HepG2 (cell line): ENCODE measurements around the gene ZFAND2B. TPM values are rescaled to one million over a fixed set of nuclear protein-coding genes. Genes with fewer than 3 reads are reported as not detected.
A peak's percentile ranks its signal among the peaks of the same experiment; 100 is the strongest.

Experiments used
- ATAC-seq: fragments of 200-7000 bp; cut with Tn5 transposase; 3 replicates; pipeline ENCODE4 v1.9.1; 2020; ENCODE audit warnings: mild to moderate bottlenecking, moderate library complexity
- BruUV-seq: library from RNA; stranded (reverse); fragments of 400-500 nt; replicated peaks from 2 replicates; lab custom pipeline; 2021; lab: Mats Ljungman, UMichigan
- CTCF ChIA-PET: fragments of 300-600 bp; formaldehyde crosslinking; extraction: SDS; loops from one replicate; lab custom pipeline; 2021; ENCODE audit warnings: low total read pairs, inconsistent platforms, low intra/inter-chr PET ratio; lab: Yijun Ruan, JAX
- POLR2A ChIA-PET: fragments of 350-600 bp; sonication (Branson Sonifier 250); formaldehyde crosslinking; loops from one replicate; lab custom pipeline; 2020; ENCODE audit warnings: antibody characterized with exemption, inconsistent platforms; lab: Yijun Ruan, JAX
- DNase-seq: peaks from one replicate; pipeline ENCODE4 v3.0.0-alpha.2; 2015; ENCODE audit warnings: low spot score
- FAIRE-seq: peaks from 3 replicates; lab custom pipeline; 2011; peaks lifted over from hg19 to GRCh38; lab: Jason Lieb, UNC
- H2AFZ ChIP-seq: one replicate; pipeline ENCODE4 v1.6.1; 2011; ENCODE audit warnings: low read length, inconsistent platforms
- H3K27ac ChIP-seq: fragments of 300-600 bp; 3 replicates; pipeline ENCODE4 v1.8.0; 2011; ENCODE audit warnings: mixed run types, mild to moderate bottlenecking, mixed read lengths, low read length, inconsistent platforms; ENCODE audit not compliant: insufficient read depth; ENCODE audit errors: extremely low read length
- H3K27me3 ChIP-seq, 2 experiments: fragments of 200-600 bp in 1 of 2; 2 replicates in 1 of 2; 3 replicates in 1 of 2; pipeline versions ENCODE4 v1.6.0 to v1.8.0; 2011; ENCODE audit warnings: low read length in 2 of 2, mild to moderate bottlenecking in 2 of 2, moderate library complexity in 2 of 2, inconsistent platforms in 1 of 2; ENCODE audit not compliant: insufficient read depth in 2 of 2, control insufficient read depth in 1 of 2
- H3K36me3 ChIP-seq, 2 experiments: fragments of 200-600 bp in 1 of 2; replicated peaks in 1 of 2; 2 replicates in 1 of 2; 3 replicates in 1 of 2; pipeline versions ENCODE4 v1.5.1 to v1.8.0; 2011; ENCODE audit warnings: low read length in 2 of 2, inconsistent platforms in 1 of 2; ENCODE audit not compliant: insufficient read depth in 2 of 2, control insufficient read depth in 1 of 2
- H3K4me1 ChIP-seq: 2 replicates; pipeline ENCODE4 v1.5.1; 2012; ENCODE audit warnings: low read length, inconsistent platforms; ENCODE audit not compliant: insufficient read depth
- H3K4me2 ChIP-seq: 2 replicates; pipeline ENCODE4 v1.6.0; 2011; ENCODE audit warnings: low read depth, low read length, inconsistent platforms
- H3K4me3 ChIP-seq, 3 experiments: fragments of 200-600 bp in 1 of 3; sonication (generic), shearing (Covaris generic) in 1 of 3; replicated peaks in 1 of 3; 2 replicates each; pipeline ENCODE4 v1.5.1; 2011 to 2016; ENCODE audit warnings: low read length in 3 of 3, inconsistent platforms in 2 of 3, low read depth in 2 of 3, mild to moderate bottlenecking in 2 of 3, control low read depth in 1 of 3, mixed read lengths in 1 of 3; ENCODE audit not compliant: insufficient read depth in 1 of 3
- H3K79me2 ChIP-seq: one replicate; pipeline ENCODE4 v1.6.1; 2011; ENCODE audit warnings: low read length, inconsistent platforms; ENCODE audit not compliant: insufficient read depth
- H3K9ac ChIP-seq: 2 replicates; pipeline ENCODE4 v1.6.0; 2011; ENCODE audit warnings: mild to moderate bottlenecking, low read depth, low read length, inconsistent platforms; ENCODE audit not compliant: insufficient read depth
- H3K9me3 ChIP-seq: 2 replicates; pipeline ENCODE4 v1.5.1; 2012; ENCODE audit warnings: mild to moderate bottlenecking, low read length
- H4K20me1 ChIP-seq: 2 replicates; pipeline ENCODE4 v1.6.0; 2011; ENCODE audit warnings: inconsistent platforms, mild to moderate bottlenecking, low read length, moderate library complexity; ENCODE audit not compliant: insufficient read depth
- CEBPG ChIP-seq: IDR thresholded peaks from 2 replicates; pipeline ENCODE4 v1.6.1; 2016
- GLMP ChIP-seq: sonication (generic); formaldehyde crosslinking; IDR thresholded peaks from 2 replicates; pipeline ENCODE4 v1.9.0; 2021; ENCODE audit warnings: missing genetic modification reagents, mild to moderate bottlenecking, borderline replicate concordance
- RBFOX2 ChIP-seq: fragments of 200-400 bp; formaldehyde crosslinking; IDR thresholded peaks from 2 replicates; pipeline ENCODE4 v1.6.1; 2017; ENCODE audit warnings: low read depth, mild to moderate bottlenecking, low read length
- ZNF674 ChIP-seq: sonication (generic); formaldehyde crosslinking; IDR thresholded peaks from 2 replicates; pipeline ENCODE4 v1.5.0; 2020; ENCODE audit warnings: low read depth, mild to moderate bottlenecking, missing genetic modification reagents
- WGBS: methylation state at CpG from one replicate; pipeline ENCODE4 v1.1.6; 2017; ENCODE audit warnings: low lambda C conversion rate; 5-methylcytosine and 5-hydroxymethylcytosine counted together
- in situ Hi-C: cut with HindIII; loops from 2 replicates; pipeline ENCODE4 v1.10.0; 2017; ENCODE audit warnings: low pct_unique_long_range_greater_than_20kb; ENCODE audit not compliant: extremely low pct_ligation_motif_present
- intact Hi-C: fragments of 100-400 bp; cut with micrococcal nuclease; formaldehyde crosslinking; loops from one replicate; pipeline ENCODE4 v1.10.0; 2022; ENCODE audit not compliant: unreplicated experiment
- polyA plus RNA-seq, 8 experiments: library from polyadenylated mRNA; depleted of rRNA in 3 of 8; stranded (reverse) in 7 of 8; unstranded in 1 of 8; fragments of >200 nt; fragmentation: Illumina TruSeq in 4 of 8; extraction: Trizol in 4 of 8; gene quantifications; 2 replicates each; pipeline versions ENCODE4 v1.2.1 to v1.2.3, GENCODE V29; 2011 to 2016; ENCODE audit warnings: low read depth in 4 of 8, missing spikeins in 1 of 8, mixed read lengths in 1 of 8; ENCODE audit not compliant: insufficient read depth in 1 of 8
- total RNA-seq, 5 experiments: library from RNA; depleted of rRNA; stranded (reverse); fragments of >200 nt; fragmentation: Illumina TruSeq; extraction: Trizol; gene quantifications; 2 replicates each; pipeline ENCODE4 v1.2.3, GENCODE V29; 2016; ENCODE audit warnings: low read depth in 1 of 5
- TF ChIP-seq, protein P1 (sequence below): sonication (generic); formaldehyde crosslinking; IDR thresholded peaks from 2 replicates; pipeline ENCODE4 v1.4.0; 2020; ENCODE audit warnings: missing genetic modification reagents, borderline replicate concordance

ZFAND2B gene
- total and polyA plus RNA-seq, 2 of the 13 experiments (the other 11 are each of a cell fraction or from before 2014, with no cell fraction given) = 53.3 to 115 TPM

- CTCF ChIA-PET = interaction anchor here (1.8 to 2.4 kb wide), 3 partner anchors 36 to 126 kb away, joined by 8 to 17 read pairs (median 11); no protein-coding TSS in a partner anchor
- no peak overlapping the region for H3K4me2 ChIP-seq
- no TSS peak for BruUV-seq
- no peak for FAIRE-seq
- TF ChIP-seq ZNF674 (CRISPR knock-in tag) = no peak
- TF ChIP-seq RBFOX2 = peak; percentile 46
- TF ChIP-seq, all 625 proteins: peak for 1
- Histone ChIP-seq H4K20me1 (no peaks in the 10 kb centered on the region), H3K9ac (no peak overlapping the region), H3K27me3 (peaks cover 0 to 2% of the 10 kb centered on the region in 2 experiments; a peak in 1 of 5 replicates), H3K4me3 (no peak overlapping the region), H3K27ac (no peak overlapping the region), H3K4me1 (peaks cover 38% of the 10 kb centered on the region), H2AFZ (no peak overlapping the region), H3K79me2 (peaks cover 8% of the 10 kb centered on the region), H3K36me3 (peaks cover 7 to 23% of the 10 kb centered on the region in 2 experiments), H3K9me3 (no peaks in the 10 kb centered on the region)
- intact Hi-C loops = no loop called here
- POLR2A ChIA-PET = interaction anchor here (1.2 to 10.4 kb wide), 5 partner anchors 9 to 57 kb away, joined by 3 to 227 read pairs (median 5); partner anchors contain the start of genes ANKZF1, ATG9A and ZFAND2B
- ATAC-seq = no peak
- WGBS = 92% methylated on average over 16 of the region's 16 CpGs
- in situ Hi-C loops = loop anchor here (5.0 kb wide), 2 partner anchors 35 to 125 kb away; partner anchors contain the start of gene ZFAND2B
- DNase-seq = no peak
Measured at GRCh38 chr2:219172231-219173154, 34.1 kb upstream of the ZFAND2B start.

GRCh38 chr2:219173176-219173575, 33.4 kb upstream of the ZFAND2B start:
- in situ Hi-C loops (loop anchor here (5.0 kb wide), 2 partner anchors 34 to 124 kb away; partner anchors contain the start of gene ZFAND2B), intact Hi-C loops (no loop called here)
- no peak overlapping the region for H2AFZ ChIP-seq
- BruUV-seq = no TSS peak
- no peak overlapping the region for H3K27ac ChIP-seq
- 98% methylated on average over 6 of the region's 6 CpGs for WGBS
- no peak overlapping the region for H3K9ac ChIP-seq
- FAIRE-seq = no peak
- H3K4me2 ChIP-seq = no peak overlapping the region
- H3K79me2 ChIP-seq = peaks cover 8% of the 10 kb centered on the region
- H3K36me3 ChIP-seq = peaks cover 7 to 23% of the 10 kb centered on the region in 2 experiments
- no peak for DNase-seq
- no peaks in the 10 kb centered on the region for H3K9me3 ChIP-seq
- no peaks in the 10 kb centered on the region for H3K27me3 ChIP-seq
- ChIA-PET POLR2A (interaction anchor here (1.1 to 10.4 kb wide), 3 partner anchors 20 to 76 kb away, joined by 3 to 227 read pairs (median 4); partner anchors contain the start of gene ZFAND2B), CTCF (interaction anchor here (2.4 kb wide), 1 partner anchor 38 kb away, joined by 17 read pairs; no protein-coding TSS in a partner anchor)
- no peaks in the 10 kb centered on the region for H4K20me1 ChIP-seq
- H3K4me1 ChIP-seq = peaks cover 40% of the 10 kb centered on the region
- no peak for ATAC-seq
- TF ChIP-seq, protein P1, sequence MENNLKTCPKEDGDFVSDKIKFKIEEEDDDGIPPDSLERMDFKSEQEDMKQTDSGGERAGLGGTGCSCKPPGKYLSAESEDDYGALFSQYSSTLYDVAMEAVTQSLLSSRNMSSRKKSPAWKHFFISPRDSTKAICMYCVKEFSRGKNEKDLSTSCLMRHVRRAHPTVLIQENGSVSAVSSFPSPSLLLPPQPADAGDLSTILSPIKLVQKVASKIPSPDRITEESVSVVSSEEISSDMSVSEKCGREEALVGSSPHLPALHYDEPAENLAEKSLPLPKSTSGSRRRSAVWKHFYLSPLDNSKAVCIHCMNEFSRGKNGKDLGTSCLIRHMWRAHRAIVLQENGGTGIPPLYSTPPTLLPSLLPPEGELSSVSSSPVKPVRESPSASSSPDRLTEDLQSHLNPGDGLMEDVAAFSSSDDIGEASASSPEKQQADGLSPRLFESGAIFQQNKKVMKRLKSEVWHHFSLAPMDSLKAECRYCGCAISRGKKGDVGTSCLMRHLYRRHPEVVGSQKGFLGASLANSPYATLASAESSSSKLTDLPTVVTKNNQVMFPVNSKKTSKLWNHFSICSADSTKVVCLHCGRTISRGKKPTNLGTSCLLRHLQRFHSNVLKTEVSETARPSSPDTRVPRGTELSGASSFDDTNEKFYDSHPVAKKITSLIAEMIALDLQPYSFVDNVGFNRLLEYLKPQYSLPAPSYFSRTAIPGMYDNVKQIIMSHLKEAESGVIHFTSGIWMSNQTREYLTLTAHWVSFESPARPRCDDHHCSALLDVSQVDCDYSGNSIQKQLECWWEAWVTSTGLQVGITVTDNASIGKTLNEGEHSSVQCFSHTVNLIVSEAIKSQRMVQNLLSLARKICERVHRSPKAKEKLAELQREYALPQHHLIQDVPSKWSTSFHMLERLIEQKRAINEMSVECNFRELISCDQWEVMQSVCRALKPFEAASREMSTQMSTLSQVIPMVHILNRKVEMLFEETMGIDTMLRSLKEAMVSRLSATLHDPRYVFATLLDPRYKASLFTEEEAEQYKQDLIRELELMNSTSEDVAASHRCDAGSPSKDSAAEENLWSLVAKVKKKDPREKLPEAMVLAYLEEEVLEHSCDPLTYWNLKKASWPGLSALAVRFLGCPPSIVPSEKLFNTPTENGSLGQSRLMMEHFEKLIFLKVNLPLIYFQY (CRISPR knock-in tag) = no peak
- TF ChIP-seq GLMP (CRISPR knock-in tag) (no peak), RBFOX2 (peak; percentile 40; the same call in 1 of the 2 replicates), CEBPG (CRISPR knock-in tag) (no peak)
- H3K4me3 ChIP-seq = no peak overlapping the region
